NAMALWA (cell line): Measurements from ENCODE around the gene FRMD1.

Experiments
- DNase-seq: peaks from one replicate; pipeline ENCODE4 v3.0.0-alpha.2; 2015; ENCODE audit warnings: low spot score

Gene FRMD1

DNA sequence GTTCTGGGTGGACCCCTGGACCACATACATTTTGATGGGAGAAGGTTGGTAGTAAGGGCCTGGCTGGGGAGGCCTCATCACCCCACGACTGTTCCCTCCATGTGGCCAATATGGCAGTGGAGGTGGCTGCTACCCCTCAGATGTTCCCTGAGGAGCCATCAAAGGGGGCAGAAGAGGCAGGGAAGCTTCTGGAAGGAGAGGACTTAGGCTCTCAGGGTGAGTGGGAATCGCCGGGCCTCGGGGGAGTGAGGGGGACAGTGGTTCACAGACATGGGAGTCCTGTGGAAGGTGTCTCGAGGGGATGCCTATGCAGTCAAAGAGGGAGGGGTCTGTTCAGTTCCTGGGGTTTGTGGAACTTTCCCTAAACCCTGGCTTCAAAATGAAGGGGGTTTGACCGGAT lies 32.9 kb upstream of the FRMD1 start:
- DNase-seq = no peak

- no peak for DNase-seq
These were observed 31.4 kb upstream of the FRMD1 start for GRCh38 chr6:168110437-168110836.

DNA sequence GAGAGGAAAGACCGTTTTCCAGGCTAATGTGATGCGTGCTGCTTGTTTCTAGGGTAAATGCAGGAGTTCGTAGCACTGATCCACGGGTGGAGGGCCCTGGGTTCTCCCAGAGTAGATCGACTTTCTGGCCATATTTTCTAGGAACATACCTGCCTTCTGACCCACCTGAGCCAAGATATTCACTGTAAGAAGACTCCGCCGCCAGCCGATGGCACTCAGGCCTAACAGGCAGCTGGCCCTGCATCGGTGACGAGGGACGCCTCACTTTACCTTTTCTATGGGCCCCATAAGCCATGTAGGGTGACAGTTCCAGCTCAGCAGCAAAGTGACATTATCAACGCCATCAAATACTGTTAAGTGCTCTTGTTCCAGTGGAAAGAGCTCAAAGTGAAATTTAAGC lies 30.2 kb upstream of the FRMD1 start:
- no peak for DNase-seq

DNA sequence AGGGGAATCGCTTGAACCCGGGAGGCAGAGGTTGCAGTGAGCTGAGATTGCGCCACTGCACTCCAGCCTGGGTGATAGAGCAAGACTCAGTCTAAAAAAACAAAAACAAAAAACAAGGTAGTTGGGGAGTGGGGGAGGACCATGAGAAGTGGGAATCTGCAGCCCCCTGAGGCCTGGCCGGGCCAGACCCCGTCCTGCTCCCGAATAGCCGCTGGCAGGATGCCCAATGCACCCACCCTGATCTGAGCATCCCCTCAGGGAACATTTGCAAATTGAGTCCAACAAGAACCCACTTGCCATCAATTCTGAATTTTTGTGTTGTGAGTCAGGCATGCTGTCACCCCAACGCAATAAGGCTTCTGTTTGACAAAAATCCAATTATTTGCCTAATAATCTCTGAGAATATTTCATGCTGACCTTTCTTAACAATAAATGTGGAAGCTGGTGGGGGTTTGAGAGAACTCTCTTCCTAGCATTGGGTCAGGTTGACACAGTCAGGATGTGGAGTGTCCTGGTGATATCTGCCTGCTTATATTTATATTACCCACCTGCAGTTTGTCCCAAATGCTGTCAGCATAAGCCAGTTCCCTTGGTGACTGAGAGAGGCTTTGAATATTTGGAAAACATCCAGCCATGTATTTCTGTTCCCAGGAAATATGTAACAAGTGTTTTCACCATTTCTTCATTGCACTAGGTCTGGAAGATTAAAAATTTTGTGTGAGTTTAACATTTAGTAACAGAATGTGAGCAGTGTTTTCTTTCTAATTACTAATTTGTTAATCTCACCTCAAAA lies 28.4 kb upstream of the FRMD1 start:
- no peak for DNase-seq

DNA sequence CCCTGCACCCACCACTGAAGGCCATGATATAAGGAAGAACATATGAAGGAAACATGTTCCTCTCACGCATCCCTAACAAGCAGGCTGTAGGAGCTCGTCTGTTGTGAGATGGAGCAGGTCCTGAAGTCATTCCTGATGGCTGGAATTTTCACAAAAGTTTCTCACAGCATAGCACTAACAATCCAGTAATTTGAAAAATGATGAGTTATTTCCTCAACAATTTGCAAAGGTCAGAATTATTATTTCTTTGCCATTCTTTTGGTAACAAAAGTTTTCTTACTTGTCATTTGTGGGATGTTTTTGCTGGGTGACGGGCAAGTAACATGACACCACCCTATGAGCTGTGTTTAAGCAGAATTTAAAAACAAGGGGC lies 27.6 kb upstream of the FRMD1 start:
- no peak for DNase-seq

- DNase-seq = no peak
These were observed 27.0 kb upstream of the FRMD1 start for GRCh38 chr6:168105813-168106632.

GRCh38 chr6:168104636-168105035 lies 25.6 kb upstream of the FRMD1 start:
- no peak for DNase-seq

DNA sequence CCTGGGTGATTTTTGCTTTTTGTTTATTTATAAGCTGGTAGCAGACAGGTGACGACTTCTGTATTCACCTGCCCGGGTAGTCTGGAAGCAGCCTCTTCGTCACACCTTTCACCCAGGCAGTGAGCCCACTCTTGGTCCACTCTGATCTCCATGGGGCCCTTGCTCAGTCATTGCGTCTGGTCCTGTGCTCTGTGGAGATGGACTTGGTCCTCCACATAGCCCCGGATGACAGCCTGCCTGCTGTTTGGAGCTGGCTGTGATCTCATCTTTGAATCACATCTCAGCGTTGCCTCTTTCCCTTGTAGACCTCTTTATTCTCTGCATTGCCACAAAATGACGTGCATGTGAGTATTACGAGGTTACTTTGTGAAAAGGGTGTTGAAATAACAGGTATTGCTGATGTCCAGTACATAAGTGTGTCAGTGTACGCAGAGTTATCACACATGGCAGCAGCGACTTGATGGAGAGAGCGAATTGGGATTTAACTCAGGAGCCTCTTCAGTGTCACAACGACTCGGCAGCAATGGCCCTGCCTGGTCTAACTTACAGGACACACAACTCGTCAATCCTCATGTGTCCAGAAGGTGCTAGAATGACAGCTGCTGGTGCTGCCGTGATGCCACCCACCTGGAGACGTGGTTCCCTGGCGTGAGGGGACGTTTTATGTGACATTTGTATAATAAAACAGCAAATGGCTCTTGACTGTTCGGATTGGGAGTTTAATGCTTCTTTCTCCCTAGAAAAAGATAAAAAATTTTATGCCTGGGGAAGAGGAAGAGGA lies 24.2 kb upstream of the FRMD1 start:
- no peak for DNase-seq

DNA sequence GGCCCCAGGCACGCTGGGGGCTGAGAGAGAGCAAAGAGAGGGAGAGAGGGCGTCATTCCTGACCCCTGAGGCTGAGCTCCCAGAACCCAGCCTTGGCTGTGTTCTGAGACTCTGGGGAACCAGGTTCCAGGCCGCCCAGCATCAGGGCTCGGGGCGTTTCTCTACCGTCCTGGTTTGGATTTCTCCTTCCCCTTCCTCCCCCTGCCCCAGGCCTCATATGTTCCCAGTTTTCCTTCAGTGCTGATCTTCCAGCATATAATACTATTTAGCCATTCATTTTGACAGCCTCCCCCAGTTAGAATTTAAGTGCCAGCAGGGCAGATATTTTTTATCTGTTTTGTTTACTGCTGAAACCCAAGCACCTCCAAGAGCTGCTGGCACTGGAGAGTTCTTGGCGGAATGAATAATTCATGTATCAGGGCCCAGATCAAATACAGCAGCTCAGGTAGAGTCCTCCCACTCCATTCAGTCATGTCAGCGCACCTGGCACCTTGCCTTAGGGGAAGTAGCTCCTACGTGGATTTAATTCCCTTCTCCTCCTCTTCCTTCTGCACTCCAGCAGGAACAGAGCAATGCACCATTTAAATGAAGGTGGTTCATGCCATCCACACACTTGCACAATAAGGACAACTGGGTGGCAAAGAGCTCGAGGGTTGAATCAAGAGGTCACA lies 23.4 kb upstream of the FRMD1 start:
- DNase-seq = no peak

DNA sequence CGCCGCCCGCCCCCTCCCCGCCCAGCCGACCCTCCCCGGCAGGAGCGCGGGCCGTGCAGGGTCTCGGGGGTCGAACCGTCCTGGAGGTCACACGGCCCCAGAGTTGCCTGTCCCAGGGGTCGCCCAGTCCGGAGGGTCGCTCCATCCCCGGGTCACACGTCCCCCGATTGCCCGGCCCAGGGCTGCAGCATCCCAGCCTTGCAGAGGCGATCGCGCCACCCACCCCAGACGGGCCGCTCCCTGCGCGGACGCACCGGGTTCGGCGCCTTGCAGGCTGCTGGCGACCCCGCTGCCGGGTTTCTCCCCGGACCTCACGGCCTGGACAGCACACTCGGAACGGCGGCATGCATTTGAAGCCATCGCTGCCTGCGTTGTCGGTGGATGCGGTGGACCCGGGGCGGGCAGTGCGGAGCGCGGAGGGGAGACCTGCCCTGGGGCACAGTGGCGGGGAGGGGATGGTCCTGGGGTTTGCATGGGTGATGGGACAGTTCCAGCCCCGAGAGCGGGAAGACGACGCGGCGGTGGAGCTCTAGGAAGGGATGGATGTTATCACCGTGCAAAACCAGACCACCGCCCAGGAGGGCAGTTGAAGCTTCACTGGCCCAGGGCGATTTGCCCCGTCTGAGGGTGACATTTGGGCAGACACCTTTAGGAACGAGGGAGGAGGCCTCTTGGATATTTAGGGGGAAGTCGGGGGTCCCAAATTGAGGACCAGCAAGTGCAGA lies 22.7 kb upstream of the FRMD1 start:
- DNase-seq = no peak

- no peak for DNase-seq
These were observed 22.0 kb upstream of the FRMD1 start for GRCh38 chr6:168100803-168101589.

- no peak for DNase-seq
These were observed 21.2 kb upstream of the FRMD1 start for GRCh38 chr6:168100011-168100802.

DNA sequence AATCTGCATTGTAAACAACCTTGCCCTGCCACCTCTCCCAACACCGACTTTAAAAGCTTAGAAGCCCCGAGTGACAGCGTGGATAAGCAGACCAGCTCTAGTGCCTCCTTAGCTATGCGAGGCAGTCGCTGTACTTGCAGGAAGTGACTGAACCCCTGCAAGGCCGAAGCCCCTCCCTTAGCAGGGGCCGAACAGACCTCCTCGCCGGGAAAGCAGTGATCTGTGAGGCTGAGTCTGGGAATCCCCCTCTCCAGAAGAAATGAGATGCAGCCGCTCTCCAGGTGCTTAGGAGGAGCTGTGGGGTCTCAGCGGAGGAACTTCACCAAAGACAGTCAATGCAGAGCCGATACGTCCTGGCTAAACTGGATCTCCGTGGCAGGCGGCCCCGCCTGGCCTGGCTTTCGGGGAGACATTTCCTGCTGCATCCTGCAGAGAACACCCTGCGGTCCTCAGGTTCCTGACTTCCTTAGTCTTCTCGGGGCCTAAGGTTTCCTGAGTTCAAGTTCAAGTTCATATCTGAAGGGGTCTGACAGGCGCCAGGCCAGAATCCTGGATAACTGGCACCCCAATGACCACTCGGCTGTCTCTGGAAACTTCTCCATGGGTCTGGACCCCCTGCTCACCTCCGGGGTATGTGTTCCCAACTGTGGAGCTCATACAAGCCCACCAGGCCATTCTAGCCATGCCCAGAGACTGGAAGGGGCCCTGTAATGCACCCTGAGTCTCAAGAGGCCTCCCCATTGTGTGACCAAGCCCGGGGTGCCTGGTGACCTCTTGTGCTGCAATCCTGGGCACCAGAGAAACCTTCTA lies 20.4 kb upstream of the FRMD1 start:
- DNase-seq = no peak

- no peak for DNase-seq
These were observed 19.4 kb upstream of the FRMD1 start for GRCh38 chr6:168098431-168098861.

GRCh38 chr6:168097621-168098430 lies 18.8 kb upstream of the FRMD1 start:
- no peak for DNase-seq

- DNase-seq = no peak
These were observed 18.2 kb upstream of the FRMD1 start for GRCh38 chr6:168097221-168097620.

GRCh38 chr6:168096271-168096764 lies 17.3 kb upstream of the FRMD1 start:
- no peak for DNase-seq

DNA sequence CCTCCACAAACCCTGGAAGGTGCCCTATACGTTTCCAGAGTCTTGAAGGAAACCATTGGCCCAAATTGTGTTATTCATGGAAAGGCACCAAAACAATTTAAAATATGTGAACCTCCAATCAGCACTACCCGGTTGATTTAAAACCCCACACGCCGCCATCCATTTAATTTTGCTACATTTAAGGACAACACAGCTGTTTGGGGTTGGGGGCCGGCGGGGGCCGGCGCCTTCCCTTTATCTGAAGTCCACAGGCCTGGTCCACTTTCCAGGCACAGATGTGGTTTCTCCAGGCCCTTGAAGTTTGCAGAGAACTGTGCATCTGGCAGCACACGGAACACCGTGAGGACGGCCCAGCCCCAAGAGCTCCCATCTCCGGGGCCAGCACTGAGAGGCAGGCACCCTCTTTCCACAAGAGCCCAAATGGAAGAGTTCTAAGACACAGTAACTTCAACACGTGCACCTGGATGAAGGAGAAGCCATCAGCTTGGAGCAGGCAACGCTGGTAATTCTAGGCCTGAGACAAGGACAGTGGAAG lies 16.8 kb upstream of the FRMD1 start:
- no peak for DNase-seq
